SJCRH30 (cell line): ENCODE data around the gene COL25A1. TPM values are rescaled to one million over a fixed set of nuclear protein-coding genes. Genes with fewer than 3 reads are reported as not detected.
A peak's percentile ranks its signal among the peaks of the same experiment; 100 is the strongest.
"Not testable (repeated sequence)": the region's sequence is repeated elsewhere in the genome, so short reads cannot be mapped to it uniquely, and the experiment has no call there.

Source experiments
- DNase-seq, 2 experiments: peaks; one replicate each; pipeline ENCODE4 v3.0.0-alpha.2; 2015 to 2020
- H3K27ac ChIP-seq: fragments of 250-450 bp; sonication (Bioruptor Pico); 2 replicates; pipeline ENCODE4 v1.5.1; 2020; ENCODE audit warnings: mild to moderate bottlenecking, moderate library complexity
- H3K27me3 ChIP-seq: fragments of 250-450 bp; sonication (Bioruptor Pico); 2 replicates; pipeline ENCODE4 v1.5.1; 2020; ENCODE audit warnings: mild to moderate bottlenecking, moderate library complexity
- H3K36me3 ChIP-seq: fragments of 250-450 bp; sonication (Bioruptor Pico); 2 replicates; pipeline ENCODE4 v1.5.1; 2020; ENCODE audit warnings: mild to moderate bottlenecking, moderate library complexity
- H3K4me1 ChIP-seq: fragments of 250-450 bp; sonication (Bioruptor Pico); 2 replicates; pipeline ENCODE4 v1.5.1; 2020; ENCODE audit warnings: mild to moderate bottlenecking, moderate library complexity
- H3K4me3 ChIP-seq: fragments of 250-450 bp; sonication (Bioruptor Pico); 2 replicates; pipeline ENCODE4 v1.5.1; 2020; ENCODE audit warnings: mild to moderate bottlenecking, moderate library complexity
- H3K9me3 ChIP-seq: fragments of 250-450 bp; sonication (Bioruptor Pico); replicated peaks from 2 replicates; pipeline ENCODE4 v1.5.1; 2020; ENCODE audit warnings: mild to moderate bottlenecking, moderate library complexity
- total RNA-seq: library from RNA; depleted of rRNA; stranded (reverse); fragments of >200 nt; shearing (Covaris generic); gene quantifications from 2 replicates; pipeline ENCODE4 v1.2.3, GENCODE V29; 2014

COL25A1 gene
- total RNA-seq, 1 experiment from 2014 or later = 13.2 TPM

- Histone ChIP-seq H3K9me3 (0 out of 2 replicates have a peak, but pooled peaks cover 2% of the 10 kb centered on the region), H3K36me3 (no peaks in the 10 kb centered on the region), H3K27ac (no peak overlapping the region), H3K4me3 (no peak overlapping the region), H3K27me3 (no peaks in the 10 kb centered on the region), H3K4me1 (peaks cover 27% of the 10 kb centered on the region)
- no peak for DNase-seq
Measured at GRCh38 chr4:109040441-109040840, 262.0 kb downstream of the COL25A1 start.

GRCh38 chr4:109037026-109037425 is 265.4 kb downstream of the COL25A1 start:
- H3K9me3 ChIP-seq = 0 out of 2 replicates have a peak, but pooled peaks cover 2% of the 10 kb centered on the region
- H3K27ac ChIP-seq = peak overlapping the region; percentile 65
- peak in 1 of 2 experiments; percentile 14 for DNase-seq
- H3K27me3 ChIP-seq = no peaks in the 10 kb centered on the region
- no peak overlapping the region for H3K4me3 ChIP-seq
- peaks cover 27% of the 10 kb centered on the region for H3K4me1 ChIP-seq
- no peaks in the 10 kb centered on the region for H3K36me3 ChIP-seq

GRCh38 chr4:109033993-109034392 is 268.5 kb downstream of the COL25A1 start:
- Histone ChIP-seq H3K27me3 (no peaks in the 10 kb centered on the region), H3K9me3 (no peaks in the 10 kb centered on the region), H3K4me1 (peaks cover 22% of the 10 kb centered on the region), H3K4me3 (no peak overlapping the region), H3K36me3 (no peaks in the 10 kb centered on the region), H3K27ac (no peak overlapping the region)
- no peak for DNase-seq

DNA sequence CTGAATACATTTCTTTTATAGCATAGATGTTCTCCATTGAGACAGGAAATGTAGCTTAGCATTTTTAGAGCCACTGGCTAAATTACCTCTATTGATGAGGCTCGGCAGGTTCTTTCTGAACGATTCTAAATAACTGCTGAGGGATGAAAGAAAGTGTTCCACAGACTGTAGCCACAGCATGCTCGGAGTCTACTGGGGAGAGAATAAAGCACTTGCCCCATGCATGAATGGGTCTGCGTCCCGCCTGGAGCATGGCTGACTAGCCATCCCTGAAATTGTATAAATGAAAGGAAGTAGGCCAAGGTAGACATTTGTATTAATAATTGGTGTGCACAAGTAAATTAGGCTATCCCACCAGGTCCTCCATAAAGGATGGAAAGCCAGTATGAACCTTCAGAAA is 269.8 kb downstream of the COL25A1 start:
- Histone ChIP-seq H3K4me1 (peaks cover 19% of the 10 kb centered on the region), H3K9me3 (no peaks in the 10 kb centered on the region), H3K27ac (no peak overlapping the region), H3K4me3 (no peak overlapping the region), H3K36me3 (no peaks in the 10 kb centered on the region), H3K27me3 (no peaks in the 10 kb centered on the region)
- DNase-seq = no peak

GRCh38 chr4:109029987-109030386 is 272.5 kb downstream of the COL25A1 start:
- Histone ChIP-seq H3K27me3 (no peaks in the 10 kb centered on the region), H3K27ac (no peak overlapping the region), H3K9me3 (no peaks in the 10 kb centered on the region), H3K4me1 (no peaks in the 10 kb centered on the region), H3K4me3 (no peak overlapping the region), H3K36me3 (no peaks in the 10 kb centered on the region)
- no peak for DNase-seq

DNA sequence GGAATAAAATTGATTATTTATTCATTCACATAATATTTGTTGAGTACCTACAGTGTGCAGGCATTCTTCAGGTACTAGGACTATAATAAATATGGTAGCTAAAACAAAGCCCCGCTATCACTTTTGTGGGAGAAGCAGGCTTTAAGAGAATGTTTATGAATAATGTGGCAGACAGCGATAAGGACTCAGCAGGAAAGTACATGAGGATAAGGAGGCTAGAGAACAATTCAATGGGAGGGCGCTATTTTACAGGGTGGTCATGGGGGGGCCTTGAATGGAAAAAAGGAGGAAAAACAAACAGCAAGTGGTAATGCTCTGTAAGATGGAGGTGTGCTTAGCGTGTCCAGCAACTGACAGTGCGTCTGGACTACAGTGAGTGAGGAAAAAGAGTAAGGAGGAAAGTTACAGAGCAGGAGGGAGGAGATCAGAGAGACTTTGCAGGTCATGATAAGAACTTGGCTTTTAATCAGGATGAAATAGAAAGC is 275.4 kb downstream of the COL25A1 start:
- no peaks in the 10 kb centered on the region for H3K36me3 ChIP-seq
- no peak overlapping the region for H3K27ac ChIP-seq
- H3K9me3 ChIP-seq = 0 out of 2 replicates have a peak, but pooled peaks cover 7% of the 10 kb centered on the region
- no peak for DNase-seq
- H3K4me3 ChIP-seq = no peak overlapping the region
- no peaks in the 10 kb centered on the region for H3K27me3 ChIP-seq
- H3K4me1 ChIP-seq = no peaks in the 10 kb centered on the region

GRCh38 chr4:109026588-109026987 is 275.9 kb downstream of the COL25A1 start:
- no peaks in the 10 kb centered on the region for H3K4me1 ChIP-seq
- no peak for DNase-seq
- no peak overlapping the region for H3K4me3 ChIP-seq
- 0 out of 2 replicates have a peak, but pooled peaks cover 7% of the 10 kb centered on the region for H3K9me3 ChIP-seq
- no peak overlapping the region for H3K27ac ChIP-seq
- H3K27me3 ChIP-seq = no peaks in the 10 kb centered on the region
- no peaks in the 10 kb centered on the region for H3K36me3 ChIP-seq

- H3K4me3 ChIP-seq = no peak overlapping the region
Measured at GRCh38 chr4:109025471-109026076, 276.9 kb downstream of the COL25A1 start.

DNA sequence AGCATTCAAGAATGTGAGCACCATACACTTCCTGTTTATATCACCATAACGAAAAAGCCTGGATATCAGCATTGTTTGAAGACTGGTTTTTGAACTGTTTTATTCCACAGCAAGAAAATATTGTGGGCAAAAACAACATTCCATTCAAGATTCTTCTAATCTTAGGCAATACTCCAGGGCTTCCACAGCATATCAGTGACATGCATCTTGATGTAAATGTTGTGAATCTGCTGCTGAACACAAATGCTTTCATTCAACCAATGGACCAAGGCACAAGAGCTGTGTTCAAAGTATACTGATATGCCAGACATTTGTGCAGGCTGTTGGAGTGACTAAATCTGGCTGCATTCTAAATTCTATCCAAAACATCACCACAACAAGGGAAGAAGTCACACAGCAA is 279.5 kb downstream of the COL25A1 start:
- Histone ChIP-seq H3K36me3 (no peaks in the 10 kb centered on the region), H3K4me3 (no peak overlapping the region), H3K27me3 (no peaks in the 10 kb centered on the region), H3K9me3 (0 out of 2 replicates have a peak, but pooled peaks cover 7% of the 10 kb centered on the region), H3K27ac (no peak overlapping the region), H3K4me1 (no peaks in the 10 kb centered on the region)
- no peak for DNase-seq

More at GRCh38 chr4:109025471-109026076, 276.9 kb downstream of the COL25A1 start:
- no peaks in the 10 kb centered on the region for H3K36me3 ChIP-seq
- H3K9me3 ChIP-seq = 0 out of 2 replicates have a peak, but pooled peaks cover 7% of the 10 kb centered on the region
- H3K4me1 ChIP-seq = no peaks in the 10 kb centered on the region
- H3K27me3 ChIP-seq = no peaks in the 10 kb centered on the region
- DNase-seq = no peak
- no peak overlapping the region for H3K27ac ChIP-seq

GRCh38 chr4:109021630-109022029 is 280.8 kb downstream of the COL25A1 start:
- H3K36me3 ChIP-seq, H3K4me1 ChIP-seq, H3K27me3 ChIP-seq, H3K9me3 ChIP-seq, DNase-seq, H3K27ac ChIP-seq, H3K4me3 ChIP-seq: not testable (repeated sequence)

- no peak overlapping the region for H3K4me3 ChIP-seq
- no peak overlapping the region for H3K27ac ChIP-seq
- H3K4me1 ChIP-seq = no peaks in the 10 kb centered on the region
- no peak for DNase-seq
- no peaks in the 10 kb centered on the region for H3K27me3 ChIP-seq
- no peaks in the 10 kb centered on the region for H3K36me3 ChIP-seq
- H3K9me3 ChIP-seq = peaks cover 7% of the 10 kb centered on the region; the same call in 1 of the 2 replicates
Measured at GRCh38 chr4:109020861-109021260, 281.6 kb downstream of the COL25A1 start.

DNA sequence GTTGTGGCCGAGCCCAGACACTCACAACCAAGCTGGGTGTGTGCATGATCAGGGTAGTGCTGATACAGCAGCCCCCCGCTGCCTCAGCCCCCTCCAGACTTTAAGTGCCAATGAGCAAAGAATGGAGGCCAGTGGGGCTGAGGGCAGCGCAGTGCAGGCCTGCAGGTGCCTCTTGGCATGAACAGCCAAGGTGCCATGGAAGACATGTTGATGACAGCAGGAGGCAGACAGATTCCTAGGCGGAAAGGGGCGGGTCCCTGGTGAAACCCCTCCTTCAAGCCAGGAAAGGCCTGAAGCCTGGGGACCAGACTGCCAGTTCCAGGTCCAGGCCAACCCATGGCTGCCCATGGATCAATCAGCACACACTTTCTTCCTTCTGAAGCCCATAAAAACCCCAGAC is 286.3 kb downstream of the COL25A1 start:
- Histone ChIP-seq H3K4me3 (no peak overlapping the region), H3K36me3 (no peaks in the 10 kb centered on the region), H3K27me3 (no peaks in the 10 kb centered on the region), H3K4me1 (peaks cover under 1% of the 10 kb centered on the region), H3K27ac (no peak overlapping the region), H3K9me3 (no peaks in the 10 kb centered on the region; the same call in 1 of the 2 replicates)
- no peak for DNase-seq

DNA sequence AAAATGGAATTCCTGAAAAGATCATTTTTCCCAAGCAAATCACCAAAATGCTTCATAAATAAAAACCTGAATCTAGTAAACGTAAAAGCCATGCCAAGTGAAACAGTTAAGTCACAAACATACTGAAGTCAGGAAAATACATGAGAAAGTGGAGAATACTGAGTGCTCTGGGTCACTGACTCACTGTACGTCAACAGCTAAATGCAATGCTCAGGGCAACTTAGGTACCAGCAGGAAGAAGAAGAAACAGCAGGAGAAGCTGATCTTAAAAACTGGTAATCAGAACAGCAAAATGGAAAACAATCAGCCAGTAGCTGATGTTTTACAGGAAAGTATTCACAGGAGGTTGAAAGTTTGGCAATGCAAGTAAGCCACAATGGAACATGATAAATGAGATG is 287.0 kb downstream of the COL25A1 start:
- no peak for DNase-seq
- Histone ChIP-seq H3K27me3 (no peaks in the 10 kb centered on the region), H3K4me1 (peaks cover 9% of the 10 kb centered on the region), H3K9me3 (no peaks in the 10 kb centered on the region; the same call in 1 of the 2 replicates), H3K36me3 (no peaks in the 10 kb centered on the region), H3K4me3 (no peak overlapping the region), H3K27ac (no peak overlapping the region)

DNA sequence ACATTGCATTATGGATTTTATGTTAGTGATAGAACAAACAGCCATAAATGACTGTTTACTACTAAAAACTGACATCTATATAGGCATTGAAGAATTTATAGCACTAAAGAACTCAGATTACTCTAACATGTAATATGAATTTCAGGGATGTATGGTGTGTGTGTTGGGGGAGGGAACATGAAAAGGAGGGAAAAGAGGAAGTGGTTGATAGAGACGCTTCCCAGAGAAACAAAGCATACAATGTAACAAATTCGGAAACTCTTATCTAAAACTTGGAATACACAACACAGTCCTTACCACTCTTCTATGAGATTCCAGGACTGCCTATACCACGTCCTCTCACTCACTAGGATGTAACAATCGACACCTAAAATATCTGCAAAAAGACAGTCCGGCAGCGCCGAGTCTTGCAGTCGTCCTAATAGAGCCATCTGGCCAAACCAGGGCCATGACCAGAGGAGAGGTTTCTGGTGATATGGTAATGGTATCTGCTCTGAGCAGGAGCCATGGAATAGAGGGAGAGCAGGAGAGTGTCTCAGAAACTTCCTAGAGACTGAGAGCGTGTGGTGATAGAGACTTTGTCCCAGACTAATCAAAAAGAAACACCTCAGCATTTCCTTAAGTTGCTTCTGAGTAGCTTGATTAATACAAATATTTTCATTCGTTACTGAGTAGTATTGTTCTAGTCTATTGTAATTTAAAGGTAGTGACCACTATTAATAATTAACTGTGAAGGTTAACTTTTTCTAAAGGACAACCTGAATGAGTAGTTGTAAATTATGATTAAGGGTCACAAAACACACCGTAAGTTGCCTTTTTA is 287.7 kb downstream of the COL25A1 start:
- Histone ChIP-seq H3K27ac (no peak overlapping the region), H3K4me3 (no peak overlapping the region), H3K27me3 (no peaks in the 10 kb centered on the region), H3K36me3 (no peaks in the 10 kb centered on the region), H3K9me3 (no peaks in the 10 kb centered on the region; the same call in 1 of the 2 replicates), H3K4me1 (peaks cover 13% of the 10 kb centered on the region)
- DNase-seq = no peak

DNA sequence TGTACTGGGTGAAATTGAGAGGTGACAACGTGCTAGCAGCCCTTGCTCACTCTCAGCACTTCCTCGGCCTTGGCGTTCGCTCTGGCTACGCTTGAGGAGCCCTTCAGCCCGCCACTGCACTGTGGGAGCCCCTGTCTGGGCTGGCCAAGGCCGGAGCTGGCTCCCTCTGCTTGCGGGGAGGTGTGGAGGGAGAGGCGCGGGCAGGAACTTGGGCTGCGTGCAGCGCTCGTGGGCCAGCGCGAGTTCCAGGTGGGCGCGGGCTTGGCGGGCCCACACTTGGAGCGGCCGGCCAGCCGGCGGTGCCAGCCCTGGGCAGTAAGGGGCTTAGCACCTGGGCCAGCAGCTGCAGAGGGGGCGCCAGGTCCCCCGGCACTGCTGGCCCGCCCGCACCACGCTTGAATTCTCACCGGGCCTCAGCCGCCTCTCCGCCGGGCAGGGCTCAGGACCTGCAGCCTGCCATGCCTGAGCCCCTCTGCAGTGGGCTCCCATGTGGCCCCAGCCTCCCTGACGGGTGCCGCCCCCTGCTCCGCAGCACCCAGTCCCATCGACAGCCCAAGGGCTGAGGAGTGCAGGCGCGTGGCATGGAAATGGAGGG is 290.1 kb downstream of the COL25A1 start:
- H3K27ac ChIP-seq = no peak overlapping the region
- DNase-seq = no peak
- peaks cover 22% of the 10 kb centered on the region for H3K4me1 ChIP-seq
- H3K4me3 ChIP-seq = no peak overlapping the region
- H3K9me3 ChIP-seq = no peaks in the 10 kb centered on the region; the same call in 1 of the 2 replicates
- no peaks in the 10 kb centered on the region for H3K27me3 ChIP-seq
- H3K36me3 ChIP-seq = no peaks in the 10 kb centered on the region
